Mammary epithelial cell (primary cell): ENCODE results near the gene ODAD4.

Experiments used
- CTCF ChIP-seq, 2 donors: IDR thresholded peaks in 1 of 2; conservative IDR thresholded peaks in 1 of 2; 2 replicates each; pipeline ENCODE4 v1.5.1; 2011 to 2012; ENCODE audit warnings: inconsistent platforms in 2 of 2, low read length in 2 of 2, mild to moderate bottlenecking in 2 of 2, control low read depth in 1 of 2, low read depth in 1 of 2; ENCODE audit not compliant: insufficient read depth in 1 of 2; ENCODE audit errors: extremely low read depth in 1 of 2
- EZH2 ChIP-seq: IDR thresholded peaks from 2 replicates; pipeline ENCODE4 v1.6.1; 2012; ENCODE audit warnings: low read length, inconsistent platforms, borderline replicate concordance

GRCh38 chr17:41982026-41982760 lies 51.8 kb downstream of the ODAD4 start:
- TF ChIP-seq CTCF (conservative IDR thresholded peaks at IDR 0.05 in 1 of 2, IDR thresholded peaks at IDR 0.05 in 1 of 2; ENCODE audit: extremely low read depth in 1 of 2, insufficient read depth in 1 of 2, low read depth in 1 of 2, low read length in 2 of 2) (no peak), EZH2 (no peak)
